CD4-positive, alpha-beta T cell treated with Interleukin-10 for 1 hour (primary cell): Measurements from ENCODE around the gene PPP1R18.
"Not testable (repeated sequence)": the region's sequence is repeated elsewhere in the genome, so short reads cannot be mapped to it uniquely, and the experiment has no call there.

Source experiments
- DNase-seq: peaks from one replicate; pipeline ENCODE4 v3.0.0-alpha.2; 2020

Gene PPP1R18

GRCh38 chr6:30686009-30686907, at the start of gene PPP1R18:
PPP1R18 (minus strand) TSS chr6:30686645; CDS start chr6:30686018, 627 bp downstream.
- peak; percentile 86 for DNase-seq

GRCh38 chr6:30735668-30736314, 49.3 kb upstream of the PPP1R18 start:
- DNase-seq, result no peak

GRCh38 chr6:30732237-30732943, 45.9 kb upstream of the PPP1R18 start:
- DNase-seq, result no peak

GRCh38 chr6:30730601-30731435, 44.4 kb upstream of the PPP1R18 start:
- peak; percentile 88 for DNase-seq

- DNase-seq, result no peak
Measured at GRCh38 chr6:30727920-30728553, 41.6 kb upstream of the PPP1R18 start.

- no peak for DNase-seq
Measured at GRCh38 chr6:30726506-30727413, 40.3 kb upstream of the PPP1R18 start.

GRCh38 chr6:30725713-30726505, 39.5 kb upstream of the PPP1R18 start:
- DNase-seq, result no peak

- no peak for DNase-seq
Measured at GRCh38 chr6:30724906-30725667, 38.6 kb upstream of the PPP1R18 start.

GRCh38 chr6:30723843-30724741, 37.6 kb upstream of the PPP1R18 start:
- DNase-seq, result not testable (repeated sequence)

GRCh38 chr6:30723159-30723842, 36.9 kb upstream of the PPP1R18 start:
- DNase-seq, result not testable (repeated sequence)

GRCh38 chr6:30722280-30723112, 36.1 kb upstream of the PPP1R18 start:
- DNase-seq, result peak; percentile 88

GRCh38 chr6:30722025-30722279, 35.5 kb upstream of the PPP1R18 start:
- not testable (repeated sequence) for DNase-seq

- DNase-seq, result peak; percentile 96
Measured at GRCh38 chr6:30721198-30722024, 35.0 kb upstream of the PPP1R18 start.

GRCh38 chr6:30720738-30721197, 34.3 kb upstream of the PPP1R18 start:
- DNase-seq, result peak; percentile 57
